8988T (cell line): ENCODE results near the gene MYO5C.
"Not testable (repeated sequence)": the region's sequence is repeated elsewhere in the genome, so short reads cannot be mapped to it uniquely, and the experiment has no call there.

Source experiments
- DNase-seq: peaks from one replicate; pipeline ENCODE4 v3.0.0; 2011

The MYO5C gene

DNA sequence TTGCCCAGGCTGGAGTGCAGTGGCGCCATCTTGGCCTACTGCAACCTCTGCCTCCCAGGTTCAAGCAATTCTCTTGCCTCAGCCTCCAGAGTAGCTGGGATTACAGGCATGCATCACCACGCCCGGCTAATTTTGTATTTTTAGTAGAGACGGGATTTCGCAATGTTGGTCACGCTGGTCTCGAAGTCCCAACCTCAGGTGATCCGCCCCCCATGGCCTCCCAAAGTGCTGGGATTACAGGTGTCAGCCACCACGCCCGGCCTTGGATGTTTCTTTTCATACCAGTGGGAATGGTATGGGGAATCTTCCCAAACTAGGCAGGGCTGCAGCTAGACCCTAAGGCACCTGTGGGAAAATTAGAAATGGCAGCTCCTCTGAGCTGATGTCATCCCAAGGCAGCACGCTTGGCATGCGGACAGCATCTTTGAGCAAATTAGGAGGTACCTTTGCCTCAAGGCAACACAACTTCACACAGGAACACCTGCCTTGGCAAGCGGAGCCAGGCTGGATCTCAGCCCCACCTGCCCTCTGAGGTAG, 56.5 kb downstream of the MYO5C start:
- DNase-seq, result not testable (repeated sequence)

DNA sequence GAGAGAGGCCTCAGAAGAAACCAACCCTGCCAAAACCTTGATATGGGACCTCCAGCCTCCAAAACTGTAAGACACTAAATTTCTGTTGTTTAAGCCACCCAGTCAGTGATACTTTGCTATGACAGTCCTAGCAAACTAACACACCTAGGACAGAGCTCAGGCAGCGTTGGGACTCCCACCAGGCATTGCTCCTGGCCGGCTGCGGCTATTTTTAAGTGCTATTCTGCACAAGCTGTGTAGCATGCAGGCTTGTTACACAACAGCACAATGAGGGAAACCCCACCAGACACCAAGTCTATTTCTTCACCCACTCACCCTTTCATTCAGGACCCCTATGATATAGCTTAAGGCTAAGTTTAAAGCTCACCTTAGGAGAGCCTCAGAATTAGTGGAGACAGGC, 57.5 kb downstream of the MYO5C start:
- no peak for DNase-seq

DNA sequence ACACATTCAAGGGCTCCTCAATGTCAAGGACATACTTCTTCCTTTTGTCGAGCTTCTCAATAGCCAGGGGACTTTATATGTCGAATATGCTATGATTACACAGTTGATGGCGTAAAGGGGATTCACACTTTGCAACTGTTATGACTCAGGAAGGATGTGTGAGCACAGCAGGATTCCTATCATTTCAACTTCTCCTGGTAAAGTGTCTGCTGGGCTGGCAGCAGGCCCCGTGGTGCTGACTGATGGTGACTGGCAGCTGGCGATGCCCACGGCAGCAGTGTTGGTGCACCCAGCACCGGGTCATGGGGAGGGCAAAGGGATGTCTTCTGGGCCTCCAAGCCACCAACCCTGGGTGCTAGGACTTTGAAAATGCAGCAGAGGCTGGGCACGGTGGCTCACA, 59.6 kb downstream of the MYO5C start:
- no peak for DNase-seq

DNA sequence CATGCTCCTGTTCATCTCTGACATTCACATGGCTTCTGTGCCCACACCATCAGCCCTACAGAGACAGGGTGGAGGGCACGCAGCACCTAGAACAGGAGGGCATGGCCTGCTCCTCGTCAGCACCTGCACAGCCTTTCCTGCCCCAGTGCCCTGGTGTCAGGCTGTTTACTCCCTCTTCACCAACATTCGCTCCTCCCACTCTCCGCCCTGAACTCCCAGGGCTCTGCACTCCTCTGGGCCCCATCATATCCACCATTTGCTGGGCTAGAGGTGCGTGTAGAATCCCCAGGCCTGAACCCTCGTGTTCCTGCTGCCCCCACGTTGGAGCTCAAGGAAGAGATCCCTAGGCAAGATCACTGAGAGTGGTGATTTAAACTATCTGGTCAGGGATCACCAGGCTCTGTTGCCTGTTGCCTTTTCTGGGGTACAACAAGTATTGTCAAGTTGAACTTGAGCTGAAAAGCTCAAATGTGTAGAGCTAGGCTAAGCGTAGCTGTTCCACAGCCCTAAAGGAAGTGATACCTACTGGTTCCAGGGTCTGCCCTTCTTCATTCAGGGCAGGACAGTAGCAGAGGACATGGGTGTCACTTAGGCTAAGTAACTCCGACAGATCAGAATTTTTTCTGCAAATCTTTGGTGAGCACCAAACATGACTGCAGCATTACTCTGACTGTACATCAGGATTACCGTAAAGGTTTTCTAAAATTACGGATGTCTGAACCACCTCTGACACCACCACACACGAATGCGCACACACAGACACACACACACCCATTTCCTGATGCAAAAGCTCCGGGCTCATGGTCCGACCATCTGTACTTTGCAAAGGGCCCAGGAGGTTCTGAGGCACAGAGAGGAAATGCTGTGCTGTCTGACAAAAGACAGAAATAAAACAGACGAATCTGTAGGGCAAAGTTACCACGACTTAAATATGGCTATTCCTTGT, 60.7 kb downstream of the MYO5C start:
- no peak for DNase-seq

DNA sequence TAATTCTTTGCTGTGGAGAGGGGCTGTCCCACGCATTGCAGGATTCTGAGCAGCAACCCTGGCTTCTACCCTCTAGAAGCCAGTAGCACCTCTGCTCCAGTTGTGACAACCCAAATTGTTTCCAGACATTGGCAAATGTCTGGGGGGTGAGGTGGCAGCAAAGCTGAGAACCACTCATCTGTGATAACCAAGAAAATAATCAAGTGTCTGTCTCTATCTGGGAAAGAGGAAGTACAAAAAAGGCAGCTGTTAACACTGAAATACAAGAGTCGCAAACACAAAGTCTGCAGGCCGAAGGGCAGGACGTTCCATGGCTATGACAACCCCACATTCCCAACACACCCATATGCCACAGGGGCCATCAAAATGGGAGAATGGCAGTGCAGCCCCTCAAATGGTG, 62.2 kb downstream of the MYO5C start:
- DNase-seq, result no peak

DNA sequence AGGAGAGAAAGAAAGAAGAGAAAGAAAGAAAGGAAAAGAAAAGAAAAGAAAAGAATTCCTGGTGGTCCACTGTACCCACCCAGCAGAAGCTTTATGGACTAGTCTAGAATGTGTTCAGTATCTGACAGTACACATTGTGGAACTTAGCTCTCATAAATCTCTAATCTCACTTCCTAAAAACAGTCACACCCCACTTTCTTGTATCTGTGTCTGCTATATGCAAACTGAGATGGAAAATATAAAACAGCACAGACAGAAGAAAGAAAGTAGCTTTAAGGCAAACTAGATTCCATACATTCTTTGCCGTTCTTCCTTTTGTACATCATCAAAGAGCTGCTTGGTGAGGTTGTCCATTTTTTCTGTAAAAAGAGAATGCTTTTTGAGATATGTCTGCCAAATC, 63.3 kb downstream of the MYO5C start:
- no peak for DNase-seq

DNA sequence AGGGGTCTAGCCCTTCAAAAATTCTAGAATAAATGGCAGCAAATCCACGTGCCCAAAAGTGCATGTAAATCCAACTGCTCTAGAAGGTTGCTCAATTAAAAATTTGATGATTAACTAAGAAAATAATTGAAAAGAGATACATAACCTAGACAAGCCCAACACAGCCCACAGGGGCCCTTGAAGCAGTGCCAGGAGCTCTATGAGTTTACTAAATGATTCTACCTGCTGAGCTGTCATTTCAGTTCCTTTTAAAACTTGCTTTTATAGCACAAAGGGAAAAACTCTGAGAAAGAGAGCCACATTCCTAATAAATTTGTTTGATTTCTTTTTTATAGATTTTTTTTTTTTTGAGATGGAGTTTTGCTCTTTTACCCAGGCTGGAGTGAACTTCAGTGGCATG, 65.5 kb downstream of the MYO5C start:
- DNase-seq, result no peak

DNA sequence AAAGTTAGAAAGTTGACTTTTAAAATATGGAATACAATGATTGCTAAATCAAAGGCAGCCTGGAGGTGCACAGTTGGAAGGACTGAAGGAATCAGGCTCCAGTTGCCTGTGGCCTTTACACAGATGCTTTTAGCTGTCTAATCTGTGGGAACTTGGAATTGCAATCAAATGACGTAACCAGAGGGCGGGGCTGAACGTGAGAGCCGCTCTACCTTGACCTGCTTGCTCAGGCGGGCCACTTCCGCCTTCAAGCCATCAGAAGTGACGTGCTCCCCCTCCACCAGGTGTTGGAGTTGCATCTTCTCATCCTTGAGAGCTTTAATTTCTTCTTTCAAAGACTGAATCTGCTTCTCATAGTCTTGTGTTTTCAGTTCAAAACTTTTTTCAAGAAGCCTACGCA, 66.7 kb downstream of the MYO5C start:
- no peak for DNase-seq

DNA sequence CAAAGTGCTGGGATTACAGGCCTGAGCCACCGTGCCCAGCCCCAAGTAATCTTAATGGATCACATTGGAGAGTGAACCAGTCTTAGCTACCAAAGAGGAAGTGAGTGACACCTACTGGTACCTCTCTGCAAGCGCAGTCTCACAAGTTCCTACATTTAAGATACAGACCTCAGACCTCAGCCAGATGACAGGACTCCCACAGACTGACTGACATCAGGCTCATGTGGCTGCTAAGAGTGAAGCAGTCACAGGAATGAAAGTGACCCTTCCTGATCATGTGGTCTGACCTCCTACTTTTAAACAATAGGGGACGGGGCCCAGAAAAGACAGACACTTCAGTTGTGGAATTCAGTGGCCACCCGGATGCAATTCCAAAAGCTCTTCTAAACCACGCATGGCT, 68.1 kb downstream of the MYO5C start:
- DNase-seq, result peak; percentile 38

DNA sequence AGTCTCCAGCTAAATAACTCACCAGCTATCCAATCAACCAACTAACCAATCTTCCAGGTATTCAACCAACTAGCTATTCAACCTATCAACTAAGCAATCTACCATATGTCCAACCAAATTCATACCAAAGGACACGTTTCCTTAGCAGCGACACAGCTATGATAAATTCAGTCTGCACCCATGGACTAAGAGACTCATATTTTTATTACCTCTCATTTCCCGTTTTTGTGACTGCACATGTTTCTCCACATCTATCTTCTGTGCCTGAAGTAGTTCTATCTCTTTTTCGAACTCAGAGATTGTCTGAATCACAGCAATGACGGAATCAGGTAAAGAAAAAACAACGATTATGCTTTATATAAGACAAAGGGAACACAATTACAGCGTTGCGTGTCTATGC, 70.4 kb downstream of the MYO5C start:
- no peak for DNase-seq

DNA sequence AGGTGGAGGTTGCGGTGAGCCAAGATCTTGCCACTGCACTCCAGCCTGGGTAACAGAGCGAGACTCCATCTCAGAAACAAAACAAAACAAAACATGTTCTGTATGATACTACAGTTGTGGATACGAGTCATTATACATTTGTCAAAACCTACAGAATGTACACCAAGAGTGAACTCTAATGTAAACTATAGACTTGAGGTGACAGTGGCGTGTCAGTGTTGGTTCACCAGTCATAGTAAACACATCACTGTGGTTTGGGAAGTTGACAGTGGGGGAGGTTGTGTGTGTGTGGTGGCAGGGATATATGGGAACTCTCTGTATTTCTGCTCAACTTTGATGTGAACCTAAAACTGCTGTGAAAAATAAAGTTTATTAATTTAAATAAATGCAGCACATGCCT, 71.4 kb downstream of the MYO5C start:
- DNase-seq, result no peak

DNA sequence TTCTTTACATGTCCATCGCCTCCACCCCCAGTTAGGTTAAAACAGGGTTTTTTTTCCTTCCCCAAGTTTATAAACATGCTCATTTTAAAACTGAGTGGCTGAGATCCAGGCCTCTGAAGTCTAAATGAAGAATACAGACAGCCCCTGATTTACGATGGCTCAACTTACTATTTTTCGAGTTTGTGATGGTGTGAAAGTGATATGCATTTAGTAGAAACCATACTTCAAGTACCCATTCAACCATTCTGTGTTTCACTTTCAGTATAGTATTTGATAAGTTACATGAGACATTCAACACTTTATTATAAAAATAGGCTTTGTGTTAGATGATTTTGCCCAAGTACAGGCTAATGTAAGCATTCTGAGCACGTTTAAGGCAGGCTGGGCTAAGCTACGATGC, 73.9 kb downstream of the MYO5C start:
- DNase-seq, result no peak

DNA sequence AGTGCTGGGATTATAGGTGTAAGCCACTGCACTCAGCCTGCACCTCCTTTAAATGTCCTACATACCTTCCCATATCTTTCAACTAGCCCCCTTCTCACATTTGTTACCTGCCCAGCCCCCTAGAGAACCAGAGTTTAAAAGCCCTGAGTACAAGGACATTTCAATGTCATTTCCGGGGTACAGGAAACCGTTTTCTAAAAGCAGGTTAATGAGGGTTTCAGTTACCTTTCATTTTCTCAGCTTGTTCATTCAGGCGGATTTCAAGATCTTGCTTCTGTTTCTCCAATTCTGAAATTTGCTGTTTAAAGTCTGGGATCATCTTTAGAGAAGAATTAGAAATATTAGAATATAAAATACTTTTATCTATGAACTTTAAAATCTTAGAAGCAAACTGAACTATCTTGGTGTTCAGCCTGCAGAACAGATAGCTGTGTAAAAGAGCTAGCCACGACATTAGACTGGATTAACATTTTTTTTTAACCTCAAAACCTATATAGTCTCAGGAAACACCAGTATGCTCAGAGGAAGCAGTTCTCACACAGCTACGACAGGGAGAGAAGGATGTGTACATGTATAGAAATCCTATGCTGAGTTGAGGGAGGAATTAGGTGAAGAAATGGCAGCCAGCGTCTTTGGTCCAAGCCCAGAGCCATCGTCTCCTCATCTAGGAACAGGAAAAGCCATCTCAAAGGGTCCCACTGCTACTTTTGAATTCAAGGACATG, 74.5 kb downstream of the MYO5C start:
- DNase-seq, result no peak

DNA sequence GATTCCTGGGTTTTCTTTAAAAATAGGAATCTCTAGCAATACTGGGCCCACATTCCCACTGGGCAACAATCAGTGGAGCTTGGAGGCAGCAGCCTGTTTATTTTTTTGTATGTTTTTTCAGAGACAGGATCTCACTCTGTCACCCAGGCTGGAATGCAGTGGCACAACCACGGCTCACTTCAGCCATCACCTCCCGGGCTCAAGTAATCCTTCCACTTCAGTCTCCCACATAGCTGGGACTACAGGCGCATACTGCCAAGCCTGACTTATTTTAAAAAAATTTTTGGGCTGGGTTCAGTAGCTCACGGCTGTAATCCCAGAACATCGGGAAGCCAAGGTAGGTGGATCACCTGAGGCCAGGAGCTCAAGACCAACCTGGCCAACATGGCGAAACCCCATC, 75.4 kb downstream of the MYO5C start:
- DNase-seq, result no peak

DNA sequence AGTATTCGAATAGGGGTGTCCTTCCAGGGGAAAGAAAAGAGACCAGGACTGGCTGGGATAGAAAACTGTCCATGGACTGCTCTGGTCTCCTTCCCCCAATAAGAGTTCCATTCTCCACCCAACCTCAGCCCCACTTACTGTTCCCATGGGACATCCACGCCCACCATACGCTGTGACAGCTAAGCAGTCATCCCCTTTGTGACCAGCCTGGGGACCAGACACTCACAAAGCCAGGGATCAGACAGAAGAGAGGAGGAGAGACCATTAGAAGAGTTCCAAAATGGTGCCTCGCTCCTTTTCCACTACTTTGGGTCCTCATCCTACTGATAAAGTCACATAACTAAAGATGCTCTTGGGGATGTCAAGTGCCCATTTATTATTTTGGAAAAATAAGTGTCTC, 76.8 kb downstream of the MYO5C start:
- DNase-seq, result no peak

DNA sequence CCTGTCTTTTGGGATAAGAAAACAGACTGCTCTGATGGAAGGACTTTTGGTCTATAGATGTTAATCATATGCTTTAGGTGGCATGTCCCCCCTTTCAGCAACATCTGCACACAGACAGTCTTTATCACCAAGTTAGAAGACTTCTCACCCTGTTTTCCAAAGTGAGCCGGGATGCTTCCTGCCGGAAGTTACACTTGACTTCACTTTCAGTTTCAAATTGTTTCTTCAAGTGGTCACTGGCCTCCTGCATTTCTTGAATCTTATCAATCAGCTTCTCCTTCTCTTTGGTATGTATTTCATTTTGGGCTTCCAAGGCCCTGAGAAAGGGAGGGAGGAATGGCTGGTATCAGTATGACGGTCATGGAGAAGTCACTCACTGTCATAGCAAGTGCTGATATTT, 77.2 kb downstream of the MYO5C start:
- no peak for DNase-seq

DNA sequence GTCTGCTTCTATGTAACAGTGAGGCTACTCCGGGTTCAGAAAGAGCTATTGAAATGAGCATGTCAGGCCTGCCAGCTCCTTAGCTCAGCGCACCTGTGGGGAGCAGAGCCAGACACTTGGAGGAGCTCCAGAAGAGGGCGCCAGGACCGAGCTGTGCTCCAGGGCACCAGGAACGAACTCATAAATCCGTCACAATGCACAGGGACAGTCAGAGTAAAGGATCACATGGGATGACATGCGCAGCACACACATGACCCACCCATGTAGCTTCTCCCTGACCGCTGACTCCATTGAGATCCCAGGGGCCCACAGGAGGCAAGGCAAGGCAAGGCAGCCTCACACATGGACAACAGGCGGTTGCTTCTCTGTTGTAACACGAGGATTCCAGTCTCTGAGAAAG, 78.4 kb downstream of the MYO5C start:
- DNase-seq, result peak; percentile 13

DNA sequence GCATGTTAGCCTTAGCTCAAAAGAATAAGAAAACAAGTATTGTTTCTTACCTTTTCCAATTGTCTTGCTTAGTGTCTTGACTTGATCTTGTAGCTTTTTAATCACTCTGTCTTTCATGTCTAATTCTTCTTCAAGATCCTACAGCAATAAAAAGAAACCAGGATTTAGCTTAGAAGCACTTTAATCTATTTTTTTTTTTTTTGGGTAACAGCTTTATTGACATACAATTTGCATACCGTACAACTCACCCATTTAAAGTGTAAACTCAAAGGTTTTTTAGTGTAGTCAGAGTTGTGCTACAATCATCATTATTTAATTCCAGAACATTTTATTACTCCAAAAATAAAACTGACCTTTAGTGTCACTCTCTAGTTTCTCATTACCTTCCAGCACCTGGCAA, 81.1 kb downstream of the MYO5C start:
- no peak for DNase-seq

DNA sequence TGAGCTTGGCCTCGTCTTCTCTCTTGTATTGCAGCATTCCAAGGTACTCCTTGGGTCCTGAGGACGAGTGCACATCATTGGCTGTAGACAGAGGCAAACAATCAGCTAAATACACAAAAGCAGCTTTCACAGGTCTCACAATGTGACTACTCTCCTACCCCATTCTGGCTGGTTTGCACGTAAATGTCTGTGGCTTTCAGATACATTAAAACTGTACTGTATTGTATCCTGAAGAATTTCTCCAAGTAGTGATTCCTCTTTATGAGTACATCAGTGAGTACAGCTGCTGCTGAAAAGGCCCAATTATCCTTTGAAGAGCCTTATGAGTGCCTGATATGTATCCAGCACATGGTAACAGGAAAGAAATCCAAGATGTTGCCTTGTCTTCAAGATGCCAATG, 82.4 kb downstream of the MYO5C start:
- DNase-seq, result no peak

DNA sequence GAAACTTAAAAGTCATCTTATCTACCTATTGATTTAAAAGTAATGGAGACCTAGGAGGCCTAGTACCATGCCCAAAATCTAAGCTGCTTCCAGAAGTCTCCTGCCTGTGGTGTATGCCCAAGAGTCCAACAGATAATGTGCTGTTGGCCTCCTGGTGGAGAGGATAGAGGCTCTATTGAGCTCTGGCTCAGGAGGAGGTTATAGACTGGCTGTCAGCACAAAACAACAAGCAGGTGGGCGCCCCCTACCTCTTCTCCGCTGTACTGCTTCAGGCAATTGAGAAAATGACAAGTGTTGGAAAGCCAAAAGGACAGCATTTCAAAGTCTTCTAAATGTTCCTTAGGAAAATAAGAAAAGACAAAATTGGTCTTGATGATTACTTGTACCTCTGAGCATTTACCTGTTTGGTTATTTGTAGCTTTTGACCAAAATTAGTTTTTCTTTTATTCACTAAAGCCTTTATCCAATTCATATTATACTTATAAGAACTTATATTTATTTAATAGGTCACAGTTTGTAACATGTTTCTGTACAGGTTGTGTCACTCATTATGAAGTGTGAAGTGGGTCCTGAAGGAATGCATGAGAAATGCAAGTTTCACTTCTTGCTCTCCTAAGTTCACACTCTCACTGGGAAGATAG, 87.2 kb downstream of the MYO5C start:
- DNase-seq, result peak; percentile 42

DNA sequence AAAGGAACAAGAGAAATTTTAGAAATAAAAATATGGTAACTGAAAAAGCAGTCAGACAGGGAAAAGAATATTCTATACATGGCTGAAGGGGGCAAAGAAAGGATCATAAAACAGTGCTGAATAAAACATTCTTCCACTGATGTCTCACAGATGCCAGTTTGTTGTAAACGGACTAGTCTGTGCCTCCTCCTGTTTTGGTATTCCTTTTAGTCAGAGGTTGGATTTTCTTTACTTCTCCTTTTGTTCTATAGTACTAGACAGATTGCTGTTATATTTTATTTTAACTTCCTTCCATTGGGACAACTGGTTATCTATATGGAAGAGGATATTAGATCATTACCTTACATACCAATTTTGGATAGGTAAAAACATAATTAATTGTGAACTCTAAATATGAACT, 88.4 kb downstream of the MYO5C start:
- no peak for DNase-seq

DNA sequence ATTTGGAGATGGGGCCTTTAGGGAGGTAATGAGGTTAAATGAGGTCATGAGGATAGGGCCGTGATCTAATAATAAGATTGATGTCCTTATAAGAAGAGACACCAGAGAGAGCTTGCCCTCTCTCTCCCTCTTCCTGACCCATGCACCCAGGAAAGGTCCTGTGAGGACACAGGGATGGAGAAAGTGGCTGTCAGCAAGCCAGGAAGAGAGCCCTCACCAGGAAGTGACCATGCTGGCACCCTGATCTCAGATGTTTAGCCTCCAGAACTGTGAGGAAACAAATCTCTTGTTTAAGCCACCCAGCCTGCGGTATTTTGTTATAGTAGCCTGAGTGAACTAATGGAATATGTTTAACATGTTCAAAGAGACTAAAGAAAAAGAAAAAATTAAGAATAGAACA, 89.2 kb downstream of the MYO5C start:
- no peak for DNase-seq

DNA sequence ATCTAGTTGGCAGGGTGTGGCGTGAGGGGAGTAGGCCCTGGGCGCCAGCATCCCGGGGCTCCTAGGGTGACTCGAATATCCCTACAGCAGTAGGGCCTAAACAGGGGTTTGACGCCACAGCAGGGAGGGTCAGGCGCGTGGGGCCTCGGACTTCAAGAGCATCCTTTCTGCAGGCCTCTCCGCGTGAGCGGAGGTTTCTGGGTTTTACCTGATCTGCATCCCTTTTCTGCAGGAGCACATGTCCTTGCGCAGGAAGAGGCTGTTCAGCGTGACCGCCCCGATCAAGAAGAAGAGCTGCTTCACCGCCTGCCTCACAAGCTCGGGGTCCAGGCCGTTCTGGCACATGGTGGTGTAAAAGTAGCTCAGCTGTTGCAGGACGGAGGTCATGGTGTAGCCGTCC, 90.9 kb downstream of the MYO5C start:
- DNase-seq, result no peak
